ENCODE data around the gene EGR1. TPM values are rescaled to one million over a fixed set of nuclear protein-coding genes. Genes with fewer than 3 reads are reported as not detected.

EGR1 gene
- total RNA-seq, 4 donors from 2014 or later: 130 to 445 (median 257) TPM

DNA sequence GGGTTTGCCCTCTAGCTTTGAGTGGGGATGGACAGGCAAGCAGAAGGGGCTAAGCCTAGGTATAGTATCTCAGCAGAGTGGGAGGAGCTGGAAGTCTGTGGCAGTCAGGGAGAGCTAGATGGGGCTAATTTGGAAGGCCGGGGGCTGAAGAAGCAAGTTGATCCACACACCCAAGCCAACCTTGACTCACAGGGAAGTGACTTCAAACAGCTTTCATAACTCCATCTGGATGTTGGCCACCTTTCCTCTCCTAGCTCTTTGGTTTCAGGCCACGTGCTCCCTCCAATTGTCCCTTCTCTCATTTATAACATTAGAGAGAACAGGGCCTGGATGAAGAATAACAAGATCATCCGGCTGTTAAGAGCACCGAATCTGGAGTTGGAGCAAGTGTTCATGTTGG, 36.8 kb downstream of the EGR1 start:
- Histone ChIP-seq H3K36me3 (peaks cover 6% of the 10 kb centered on the region), H3K27ac (peak overlapping the region; percentile 64), H3K4me3 (no peak overlapping the region), H3K9me3 (no peaks in the 10 kb centered on the region), H3K4me1 (peaks cover 54% of the 10 kb centered on the region), H3K27me3 (no peaks in the 10 kb centered on the region)
- no peak for DNase-seq (ENCODE audit: low spot score in 2 of 2)
- TF ChIP-seq, protein P1, sequence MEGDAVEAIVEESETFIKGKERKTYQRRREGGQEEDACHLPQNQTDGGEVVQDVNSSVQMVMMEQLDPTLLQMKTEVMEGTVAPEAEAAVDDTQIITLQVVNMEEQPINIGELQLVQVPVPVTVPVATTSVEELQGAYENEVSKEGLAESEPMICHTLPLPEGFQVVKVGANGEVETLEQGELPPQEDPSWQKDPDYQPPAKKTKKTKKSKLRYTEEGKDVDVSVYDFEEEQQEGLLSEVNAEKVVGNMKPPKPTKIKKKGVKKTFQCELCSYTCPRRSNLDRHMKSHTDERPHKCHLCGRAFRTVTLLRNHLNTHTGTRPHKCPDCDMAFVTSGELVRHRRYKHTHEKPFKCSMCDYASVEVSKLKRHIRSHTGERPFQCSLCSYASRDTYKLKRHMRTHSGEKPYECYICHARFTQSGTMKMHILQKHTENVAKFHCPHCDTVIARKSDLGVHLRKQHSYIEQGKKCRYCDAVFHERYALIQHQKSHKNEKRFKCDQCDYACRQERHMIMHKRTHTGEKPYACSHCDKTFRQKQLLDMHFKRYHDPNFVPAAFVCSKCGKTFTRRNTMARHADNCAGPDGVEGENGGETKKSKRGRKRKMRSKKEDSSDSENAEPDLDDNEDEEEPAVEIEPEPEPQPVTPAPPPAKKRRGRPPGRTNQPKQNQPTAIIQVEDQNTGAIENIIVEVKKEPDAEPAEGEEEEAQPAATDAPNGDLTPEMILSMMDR (IDR thresholded peaks at IDR 0.05): no peak
- TF ChIP-seq POLR2A (IDR thresholded peaks at IDR 0.05) (no peak), POLR2AphosphoS5 (IDR thresholded peaks at IDR 0.05) (no peak), EP300 (IDR thresholded peaks at IDR 0.05) (no peak)
- 47% methylated on average over 4 of the region's 4 CpGs for WGBS

DNA sequence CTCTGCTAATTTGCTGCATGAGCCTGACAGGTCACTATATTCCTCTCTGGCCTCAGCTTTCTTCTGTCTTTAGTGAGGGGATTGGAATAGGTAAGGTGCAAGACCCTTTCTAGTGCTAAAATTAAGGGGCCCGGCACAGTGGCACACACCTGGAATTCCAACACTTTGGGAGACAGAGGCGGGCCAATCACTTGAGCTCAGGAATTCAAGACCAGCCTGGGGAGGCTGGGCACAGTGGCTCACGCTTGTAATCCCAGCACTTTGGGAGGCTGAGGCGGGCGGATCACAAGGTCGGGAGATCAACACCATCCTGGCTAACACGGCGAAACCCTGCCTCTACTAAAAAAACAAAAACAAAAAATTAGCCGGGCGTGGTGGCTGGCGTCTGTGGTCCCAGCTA, 37.2 kb downstream of the EGR1 start:
- Histone ChIP-seq H3K9me3 (no peaks in the 10 kb centered on the region), H3K27me3 (no peaks in the 10 kb centered on the region), H3K4me1 (peaks cover 58% of the 10 kb centered on the region), H3K4me3 (no peak overlapping the region), H3K36me3 (peaks cover 6% of the 10 kb centered on the region), H3K27ac (peak overlapping the region; percentile 64)
- no peak for TF ChIP-seq POLR2A (IDR thresholded peaks at IDR 0.05)
- TF ChIP-seq EP300 (IDR thresholded peaks at IDR 0.05): no peak
- TF ChIP-seq, protein P1 (IDR thresholded peaks at IDR 0.05): no peak
- TF ChIP-seq POLR2AphosphoS5 (IDR thresholded peaks at IDR 0.05): no peak
- WGBS: 64% methylated on average over 11 of the region's 11 CpGs
- no peak for DNase-seq (ENCODE audit: low spot score in 2 of 2)

DNA sequence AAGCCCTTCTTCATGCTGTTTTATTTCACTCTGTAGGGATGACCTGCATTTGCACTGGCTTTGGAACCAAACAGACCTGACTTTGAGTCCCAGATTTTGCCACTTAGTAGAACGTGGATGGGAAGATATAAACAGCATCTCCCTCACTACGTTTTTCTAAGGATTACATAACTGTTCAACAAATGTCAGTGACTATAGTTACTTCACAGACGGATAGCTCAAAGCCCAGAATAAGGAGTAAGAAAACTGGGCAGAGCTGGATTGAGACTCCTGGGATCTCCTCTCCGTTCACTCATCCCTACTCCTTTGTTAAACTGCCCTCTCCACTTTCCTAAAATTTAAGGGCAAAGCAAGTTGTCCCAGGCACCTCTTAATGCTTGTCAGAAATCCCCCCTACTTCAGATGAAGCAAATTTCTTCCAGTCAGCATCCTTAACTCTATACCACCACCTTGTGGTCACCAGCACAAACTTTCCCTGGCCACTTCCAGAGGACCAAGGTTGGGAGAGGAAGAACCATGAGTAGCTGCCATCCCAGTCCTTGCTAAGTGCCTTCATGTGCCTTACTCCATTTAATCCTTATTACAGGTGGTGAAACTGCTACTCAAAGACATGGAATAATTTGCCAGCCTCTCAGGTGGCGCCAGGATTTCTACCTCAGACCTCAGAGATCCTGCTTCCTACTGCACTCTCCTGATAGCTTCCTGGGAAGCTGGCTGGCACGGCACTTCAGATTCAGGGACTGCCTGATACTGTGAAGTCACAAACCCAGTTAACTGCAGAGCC, 38.4 kb downstream of the EGR1 start:
- DNase-seq (ENCODE audit: low spot score in 2 of 2): peak in 1 of 2 donors; percentile 63
- Histone ChIP-seq H3K36me3 (peaks cover 13% of the 10 kb centered on the region), H3K27ac (peak overlapping the region; percentile 55), H3K9me3 (no peaks in the 10 kb centered on the region), H3K4me3 (no peak overlapping the region), H3K27me3 (no peaks in the 10 kb centered on the region), H3K4me1 (peaks cover 58% of the 10 kb centered on the region)
- TF ChIP-seq, protein P1 (IDR thresholded peaks at IDR 0.05): peak; percentile 64 to 67
- TF ChIP-seq EP300 (IDR thresholded peaks at IDR 0.05): no peak
- WGBS: 25% methylated on average over 6 of the region's 6 CpGs

GRCh38 chr5:138504799-138505198, 39.5 kb downstream of the EGR1 start:
- H3K36me3 ChIP-seq: peaks cover 20% of the 10 kb centered on the region
- DNase-seq (ENCODE audit: low spot score in 2 of 2): peak in 1 of 2 donors; percentile 56
- H3K4me3 ChIP-seq: no peak overlapping the region
- H3K9me3 ChIP-seq: no peaks in the 10 kb centered on the region
- 30% methylated on average over 4 of the region's 4 CpGs for WGBS
- H3K27ac ChIP-seq: peak overlapping the region; percentile 69
- TF ChIP-seq POLR2AphosphoS5 (IDR thresholded peaks at IDR 0.05) (peak in 2 of 3 donors; percentile 40 to 68), POLR2A (IDR thresholded peaks at IDR 0.05) (no peak)
- TF ChIP-seq, protein P1 (IDR thresholded peaks at IDR 0.05): no peak
- no peaks in the 10 kb centered on the region for H3K27me3 ChIP-seq
- H3K4me1 ChIP-seq: peaks cover 58% of the 10 kb centered on the region

DNA sequence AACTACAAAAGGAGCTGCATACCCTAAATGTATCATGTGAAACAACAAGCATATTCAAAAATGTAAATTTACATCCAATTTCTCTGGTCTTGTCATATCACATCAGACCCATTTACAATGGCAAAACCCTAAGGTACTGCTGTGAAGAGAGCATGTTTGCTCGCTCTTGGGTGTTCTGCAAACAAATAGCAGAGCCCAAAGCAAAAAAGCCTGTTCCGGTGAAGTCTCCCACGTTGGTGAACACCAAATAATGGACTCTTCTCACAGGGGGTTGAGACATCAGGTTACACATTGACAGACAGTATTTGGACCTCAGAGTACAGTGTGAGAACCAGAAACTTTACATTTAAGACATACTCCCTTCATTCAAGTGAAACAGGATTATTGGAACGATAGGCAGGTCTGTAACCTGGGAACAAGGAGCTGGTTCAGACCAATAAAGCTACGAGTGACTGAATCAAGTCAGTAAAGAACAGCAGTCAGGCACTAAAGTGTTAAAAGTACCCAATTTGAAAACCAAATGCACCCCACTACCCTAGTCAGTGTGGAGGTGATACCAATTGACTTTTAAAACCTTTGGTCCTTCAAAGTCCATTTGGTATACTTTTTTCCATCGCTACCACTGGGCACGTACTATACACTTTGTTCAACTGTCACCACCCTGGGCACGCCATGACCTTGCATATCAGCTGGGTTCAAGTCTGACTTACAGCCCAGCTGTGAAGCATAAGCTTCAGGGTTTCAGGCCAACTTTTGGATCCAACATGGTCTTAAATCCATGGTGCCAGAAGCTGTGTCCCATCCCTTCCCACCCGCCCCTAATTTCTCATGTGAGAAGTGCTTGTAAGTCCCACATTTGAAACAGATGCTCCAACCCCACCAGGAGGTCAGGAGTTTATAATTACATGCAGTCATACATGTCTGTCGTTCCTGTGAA, 41.4 kb downstream of the EGR1 start:
- H3K27ac ChIP-seq: peak overlapping the region; percentile 27

More for the DNA sequence above, 41.4 kb downstream of the EGR1 start:
- H3K4me1 ChIP-seq: peaks cover 53% of the 10 kb centered on the region
- H3K4me3 ChIP-seq: no peak overlapping the region
- DNase-seq (ENCODE audit: low spot score in 2 of 2): no peak
- 69% methylated on average over 10 of the region's 10 CpGs for WGBS
- no peaks in the 10 kb centered on the region for H3K27me3 ChIP-seq
- TF ChIP-seq POLR2A (IDR thresholded peaks at IDR 0.05) (no peak), POLR2AphosphoS5 (IDR thresholded peaks at IDR 0.05) (no peak), EP300 (IDR thresholded peaks at IDR 0.05) (no peak)
- TF ChIP-seq, protein P1 (IDR thresholded peaks at IDR 0.05): no peak
- H3K9me3 ChIP-seq: no peaks in the 10 kb centered on the region
- H3K36me3 ChIP-seq: peaks cover 36% of the 10 kb centered on the region

Measured in suprapubic skin (tissue), 4 donors.